WERI-Rb-1 (cell line): ENCODE measurements around the gene PLEKHA6.

Experiments used
- DNase-seq: peaks from one replicate; pipeline ENCODE4 v3.0.0-alpha.2; 2020
- H3K27ac ChIP-seq: fragments of 250-450 bp; sonication (Bioruptor Pico); 2 replicates; pipeline ENCODE4 v1.5.1; 2020; ENCODE audit warnings: mild to moderate bottlenecking, moderate library complexity
- H3K27me3 ChIP-seq: fragments of 250-450 bp; sonication (Bioruptor Pico); 2 replicates; pipeline ENCODE4 v1.5.1; 2021; ENCODE audit warnings: mild to moderate bottlenecking, low read depth, moderate library complexity; ENCODE audit not compliant: insufficient read depth, severe bottlenecking
- H3K36me3 ChIP-seq: fragments of 250-450 bp; sonication (Bioruptor Pico); 2 replicates; pipeline ENCODE4 v1.5.1; 2020; ENCODE audit warnings: mild to moderate bottlenecking, moderate library complexity
- H3K4me3 ChIP-seq: 2 replicates; pipeline ENCODE4 v1.5.1; 2011; ENCODE audit warnings: low read depth, mild to moderate bottlenecking, control low read depth, low read length
- H3K9me3 ChIP-seq: fragments of 250-450 bp; sonication (Bioruptor Pico); 2 replicates; pipeline ENCODE4 v1.5.1; 2021; ENCODE audit warnings: mild to moderate bottlenecking, moderate library complexity; ENCODE audit not compliant: severe bottlenecking
- TF ChIP-seq, protein P1 (sequence below): IDR thresholded peaks from 2 replicates; pipeline ENCODE4 v1.5.1; 2011; ENCODE audit warnings: low read depth, mild to moderate bottlenecking, control low read depth, inconsistent platforms, low read length

Gene PLEKHA6

DNA sequence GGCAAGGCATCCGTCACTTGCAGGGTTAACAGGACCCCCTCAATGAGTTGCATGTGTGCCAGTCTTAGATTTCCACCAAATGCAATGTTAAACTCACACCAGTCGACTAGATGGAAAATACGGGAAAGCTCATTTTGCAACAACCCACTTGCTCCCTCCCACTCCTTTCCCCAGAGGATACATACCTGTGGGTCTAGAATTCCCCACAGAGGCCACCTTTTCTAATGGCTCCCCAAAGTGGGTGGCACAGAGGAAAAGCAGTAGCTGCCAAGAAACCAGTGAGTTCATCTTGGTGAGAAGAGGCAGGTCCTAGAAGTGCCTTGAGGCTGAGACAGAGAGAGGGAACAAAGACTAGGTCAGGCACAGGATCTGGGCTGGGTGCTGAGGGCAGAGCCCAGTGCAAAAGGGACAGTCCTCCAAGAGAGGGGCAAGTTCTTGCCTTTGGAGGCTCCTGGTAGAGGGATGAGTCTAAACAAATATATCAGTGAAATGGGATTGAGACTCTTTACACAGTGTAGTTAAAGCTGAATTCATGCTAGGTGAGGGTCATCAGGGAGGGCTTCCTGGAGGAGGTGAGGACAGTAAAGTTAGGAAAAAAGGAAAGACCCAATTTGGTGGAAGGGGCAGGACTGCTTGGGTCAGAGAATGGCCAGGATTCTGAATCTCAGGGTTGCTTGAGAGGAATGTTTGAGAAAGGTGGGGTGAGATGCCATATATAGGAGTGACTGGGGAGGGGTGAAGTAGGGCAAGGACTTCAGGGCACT lies 167.0 kb downstream of the PLEKHA6 start:
- no peak for DNase-seq
- Histone ChIP-seq H3K27ac (no peak overlapping the region), H3K36me3 (no peaks in the 10 kb centered on the region), H3K4me3 (no peak overlapping the region), H3K9me3 (no peaks in the 10 kb centered on the region), H3K27me3 (no peaks in the 10 kb centered on the region)
- TF ChIP-seq, protein P1, sequence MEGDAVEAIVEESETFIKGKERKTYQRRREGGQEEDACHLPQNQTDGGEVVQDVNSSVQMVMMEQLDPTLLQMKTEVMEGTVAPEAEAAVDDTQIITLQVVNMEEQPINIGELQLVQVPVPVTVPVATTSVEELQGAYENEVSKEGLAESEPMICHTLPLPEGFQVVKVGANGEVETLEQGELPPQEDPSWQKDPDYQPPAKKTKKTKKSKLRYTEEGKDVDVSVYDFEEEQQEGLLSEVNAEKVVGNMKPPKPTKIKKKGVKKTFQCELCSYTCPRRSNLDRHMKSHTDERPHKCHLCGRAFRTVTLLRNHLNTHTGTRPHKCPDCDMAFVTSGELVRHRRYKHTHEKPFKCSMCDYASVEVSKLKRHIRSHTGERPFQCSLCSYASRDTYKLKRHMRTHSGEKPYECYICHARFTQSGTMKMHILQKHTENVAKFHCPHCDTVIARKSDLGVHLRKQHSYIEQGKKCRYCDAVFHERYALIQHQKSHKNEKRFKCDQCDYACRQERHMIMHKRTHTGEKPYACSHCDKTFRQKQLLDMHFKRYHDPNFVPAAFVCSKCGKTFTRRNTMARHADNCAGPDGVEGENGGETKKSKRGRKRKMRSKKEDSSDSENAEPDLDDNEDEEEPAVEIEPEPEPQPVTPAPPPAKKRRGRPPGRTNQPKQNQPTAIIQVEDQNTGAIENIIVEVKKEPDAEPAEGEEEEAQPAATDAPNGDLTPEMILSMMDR = no peak

DNA sequence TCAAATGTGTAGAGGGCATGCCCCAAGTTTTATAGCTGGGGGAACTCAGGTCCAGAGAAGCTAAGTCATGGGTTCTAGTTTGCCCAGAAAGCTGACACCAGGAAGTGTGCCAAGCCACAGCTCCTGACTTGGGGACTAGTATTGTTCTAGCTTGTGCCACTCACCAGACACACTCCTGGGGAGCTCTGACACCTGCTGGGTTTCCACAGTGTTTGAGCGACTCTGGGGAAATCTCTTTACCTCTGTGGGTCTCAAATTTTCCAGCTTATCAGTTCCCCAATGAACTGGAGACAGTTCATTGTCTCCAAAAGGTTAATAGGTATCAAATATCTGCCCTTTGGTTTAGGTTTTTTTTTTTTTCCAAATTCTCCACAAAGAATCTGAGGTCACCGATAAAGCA lies 167.7 kb downstream of the PLEKHA6 start:
- no peak for DNase-seq
- Histone ChIP-seq H3K27ac (no peak overlapping the region), H3K9me3 (no peaks in the 10 kb centered on the region), H3K27me3 (no peaks in the 10 kb centered on the region), H3K4me3 (no peak overlapping the region), H3K36me3 (no peaks in the 10 kb centered on the region)
- TF ChIP-seq, protein P1 = no peak

DNA sequence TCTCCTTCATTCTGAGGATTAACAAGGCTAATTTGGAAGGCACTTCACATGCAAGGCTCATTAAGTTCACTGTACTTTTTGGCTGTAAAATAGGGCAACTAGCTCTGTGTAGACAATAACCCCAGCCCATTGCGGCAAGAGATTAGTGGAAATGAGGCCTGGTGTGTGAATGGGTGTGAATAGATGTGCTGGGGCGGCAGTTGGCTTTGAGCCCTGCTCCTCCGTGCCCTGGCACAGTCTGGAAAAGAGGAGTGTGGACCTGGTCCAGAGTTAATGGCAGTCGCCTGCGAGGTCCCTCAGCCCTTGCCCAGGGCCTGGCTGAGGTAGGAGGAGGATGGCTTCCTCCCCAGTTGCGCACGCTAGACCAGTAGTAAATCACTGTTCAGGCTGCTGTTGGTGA lies 168.3 kb downstream of the PLEKHA6 start:
- Histone ChIP-seq H3K27me3 (no peaks in the 10 kb centered on the region), H3K27ac (no peak overlapping the region), H3K9me3 (no peaks in the 10 kb centered on the region), H3K36me3 (no peaks in the 10 kb centered on the region), H3K4me3 (no peak overlapping the region)
- DNase-seq = no peak
- TF ChIP-seq, protein P1 = no peak

DNA sequence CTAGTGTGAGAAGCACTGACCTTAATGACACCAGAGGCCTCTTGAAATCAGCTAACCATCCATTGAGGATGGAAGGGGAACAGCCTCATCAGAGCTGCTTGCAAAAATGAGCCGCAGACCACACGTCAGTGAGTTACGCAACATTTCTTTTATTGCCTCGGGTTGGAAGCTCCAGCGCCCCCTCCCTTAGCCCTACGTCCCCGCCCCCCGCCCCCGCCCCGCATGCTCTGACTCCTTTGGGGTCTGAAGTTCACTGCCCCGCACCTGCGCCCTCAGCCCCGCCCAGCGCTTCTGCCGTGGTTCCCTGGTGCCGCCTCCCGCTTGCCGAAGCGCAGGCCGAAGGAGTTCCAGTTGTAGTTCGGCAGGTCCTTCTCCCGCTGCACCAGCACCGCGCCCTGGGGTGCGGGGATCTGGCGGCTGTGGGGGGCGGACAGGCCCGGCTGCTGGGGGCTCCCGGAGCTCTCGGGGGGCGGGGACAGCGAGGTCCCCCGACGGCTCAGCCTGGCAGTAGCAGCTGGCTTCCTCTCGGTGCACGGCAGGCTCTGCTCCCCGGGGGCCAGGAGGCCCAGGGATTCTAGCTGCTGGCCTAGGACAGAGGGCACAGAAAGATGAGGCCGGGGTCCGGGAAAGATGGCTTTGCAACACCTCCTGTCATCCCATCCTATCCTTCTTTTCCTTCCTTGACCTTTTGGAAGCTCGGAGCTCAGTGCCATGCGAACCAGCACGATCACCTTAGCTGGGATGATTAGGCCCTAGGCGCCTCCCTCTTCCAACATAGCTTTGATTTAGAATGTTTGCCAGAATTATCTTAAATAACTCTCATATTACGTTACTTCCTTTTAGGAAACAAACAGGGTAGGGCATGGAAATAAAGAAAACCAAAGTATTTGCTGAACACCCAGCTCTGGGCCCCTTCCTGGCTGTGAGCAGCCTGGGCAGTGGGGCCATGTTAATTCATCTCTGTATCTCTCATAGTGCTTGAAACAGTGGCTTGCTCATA lies 169.2 kb downstream of the PLEKHA6 start:
- DNase-seq = no peak
- Histone ChIP-seq H3K36me3 (no peaks in the 10 kb centered on the region), H3K27ac (no peak overlapping the region), H3K4me3 (no peak overlapping the region), H3K27me3 (no peaks in the 10 kb centered on the region), H3K9me3 (no peaks in the 10 kb centered on the region)
- TF ChIP-seq, protein P1 = no peak

DNA sequence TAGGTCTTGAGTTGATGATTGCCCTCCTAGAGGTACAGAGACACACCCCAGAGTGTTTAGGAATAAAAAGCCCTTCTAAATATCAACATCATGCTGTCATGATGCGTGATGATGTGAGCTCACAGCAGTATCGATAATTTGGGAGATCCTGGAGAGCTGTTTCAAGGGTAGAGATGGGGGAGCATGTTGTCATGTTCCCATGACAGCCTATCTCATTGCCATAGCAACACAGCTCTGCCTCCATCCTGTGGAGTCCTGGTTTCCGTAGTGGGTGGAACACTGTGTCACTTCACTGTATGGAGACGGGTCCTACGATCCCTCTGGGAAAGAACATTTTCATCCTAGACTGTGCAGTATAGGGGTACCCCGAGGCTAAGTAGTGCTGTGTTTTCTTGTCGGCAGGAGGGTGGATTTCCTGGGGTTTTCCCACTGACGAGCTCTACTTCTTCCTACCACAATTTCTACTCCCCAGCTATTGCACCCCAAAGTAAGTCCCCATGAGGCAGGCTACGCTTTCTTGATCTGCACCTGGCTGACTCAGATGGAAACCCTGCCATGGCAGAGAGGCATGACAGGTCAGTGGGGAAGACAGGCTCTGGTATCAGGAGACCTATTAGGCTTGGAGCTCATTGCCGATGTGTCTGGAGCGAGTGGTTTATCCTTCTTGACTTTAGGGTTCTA lies 170.6 kb downstream of the PLEKHA6 start:
- H3K27me3 ChIP-seq = no peaks in the 10 kb centered on the region
- DNase-seq = no peak
- no peaks in the 10 kb centered on the region for H3K36me3 ChIP-seq
- no peak overlapping the region for H3K27ac ChIP-seq
- no peaks in the 10 kb centered on the region for H3K9me3 ChIP-seq
- TF ChIP-seq, protein P1 = no peak
- H3K4me3 ChIP-seq = no peak overlapping the region
